GM18907 (cell line): ENCODE results near the gene MAOB.
A peak's percentile ranks its signal among the peaks of the same experiment; 100 is the strongest.
"Not testable (repeated sequence)": the region's sequence is repeated elsewhere in the genome, so short reads cannot be mapped to it uniquely, and the experiment has no call there.

Experiments
- ATAC-seq: cut with Tn5 transposase; IDR thresholded peaks from one replicate; pipeline ENCODE4 v1.9.1; 2021; ENCODE audit warnings: mild to moderate bottlenecking, moderate library complexity; ENCODE audit not compliant: unreplicated experiment

The MAOB gene

GRCh38 chrX:43785930-43786591 lies 96.2 kb downstream of the MAOB start:
- ATAC-seq, result no peak

- ATAC-seq, result no peak
Observed at GRCh38 chrX:43758044-43758443, 124.2 kb downstream of the MAOB start.

GRCh38 chrX:43756076-43756475 lies 126.2 kb downstream of the MAOB start:
- ATAC-seq, result no peak

- ATAC-seq, result no peak
Observed at GRCh38 chrX:43753637-43754036, 128.6 kb downstream of the MAOB start.

GRCh38 chrX:43750248-43750676 lies 132.0 kb downstream of the MAOB start:
- peak; percentile 85 for ATAC-seq

- ATAC-seq, result no peak
Observed at GRCh38 chrX:43747476-43747875, 134.8 kb downstream of the MAOB start.

GRCh38 chrX:43745938-43746721 lies 136.1 kb downstream of the MAOB start:
- no peak for ATAC-seq

- ATAC-seq, result no peak
Observed at GRCh38 chrX:43744284-43744683, 138.0 kb downstream of the MAOB start.

- ATAC-seq, result no peak
Observed at GRCh38 chrX:43743100-43743822, 139.0 kb downstream of the MAOB start.

- ATAC-seq, result no peak
Observed at GRCh38 chrX:43741843-43742573, 140.2 kb downstream of the MAOB start.

- ATAC-seq, result no peak
Observed at GRCh38 chrX:43735957-43736356, 146.3 kb downstream of the MAOB start.

GRCh38 chrX:43735534-43735933 lies 146.7 kb downstream of the MAOB start:
- no peak for ATAC-seq

GRCh38 chrX:43734444-43734843 lies 147.8 kb downstream of the MAOB start:
- no peak for ATAC-seq

- no peak for ATAC-seq
Observed at GRCh38 chrX:43733699-43734098, 148.6 kb downstream of the MAOB start.

- no peak for ATAC-seq
Observed at GRCh38 chrX:43731086-43731485, 151.2 kb downstream of the MAOB start.

- ATAC-seq, result no peak
Observed at GRCh38 chrX:43728966-43729365, 153.3 kb downstream of the MAOB start.

- no peak for ATAC-seq
Observed at GRCh38 chrX:43728002-43728401, 154.2 kb downstream of the MAOB start.

- ATAC-seq, result not testable (repeated sequence)
Observed at GRCh38 chrX:43727254-43727653, 155.0 kb downstream of the MAOB start.

GRCh38 chrX:43725227-43725626 lies 157.0 kb downstream of the MAOB start:
- ATAC-seq, result not testable (repeated sequence)

- no peak for ATAC-seq
Observed at GRCh38 chrX:43720961-43721360, 161.3 kb downstream of the MAOB start.

- ATAC-seq, result no peak
Observed at GRCh38 chrX:43720082-43720481, 162.2 kb downstream of the MAOB start.
